Stimulated activated CD8-positive, alpha-beta memory T cell treated with anti-CD3 and anti-CD28 coated beads, Interleukin-2, amount 100 ng/mL, for 48 hours (primary cell): ENCODE results near the gene PTCHD1.

Source experiments
- DNase-seq, 2 donors: peaks; one replicate each; pipeline ENCODE4 v3.0.0-alpha.2; 2020; ENCODE audit warnings: low read depth in 2 of 2

The PTCHD1 gene

GRCh38 chrX:23398570-23398969, 63.9 kb downstream of the PTCHD1 start:
- no peak for DNase-seq

GRCh38 chrX:23403849-23404248, 69.2 kb downstream of the PTCHD1 start:
- no peak for DNase-seq

- no peak for DNase-seq
Measured at GRCh38 chrX:23422912-23423311, 88.3 kb downstream of the PTCHD1 start.

- DNase-seq: no peak
Measured at GRCh38 chrX:23434356-23434884, 99.8 kb downstream of the PTCHD1 start.

GRCh38 chrX:23435108-23435507, 100.5 kb downstream of the PTCHD1 start:
- no peak for DNase-seq

GRCh38 chrX:23435575-23435974, 100.9 kb downstream of the PTCHD1 start:
- DNase-seq: no peak

GRCh38 chrX:23436875-23437274, 102.2 kb downstream of the PTCHD1 start:
- no peak for DNase-seq

GRCh38 chrX:23451266-23451665, 116.6 kb downstream of the PTCHD1 start:
- DNase-seq: no peak
